ENCODE data around the gene STARD10.

The STARD10 gene

GRCh38 chr11:72772059-72772458, 21.8 kb downstream of the STARD10 start:
- ChIA-PET POLR2A (no interaction called here), CTCF (interaction anchor here (1.2 kb wide), 1 partner anchor 47 kb away, joined by 3 read pairs; no protein-coding TSS in a partner anchor)
- no peak for DNase-seq (ENCODE audit: extremely low spot score)
- TF ChIP-seq LEF1 (IDR thresholded peaks at IDR 0.05; ENCODE audit: borderline replicate concordance) (no peak), SP1 (IDR thresholded peaks at IDR 0.05) (no peak), ARNT (IDR thresholded peaks at IDR 0.05) (no peak), BHLHE40 (IDR thresholded peaks at IDR 0.05; ENCODE audit: borderline replicate concordance) (no peak), FOXM1 (IDR thresholded peaks at IDR 0.05; ENCODE audit: borderline replicate concordance) (no peak), L3MBTL2 (conservative IDR thresholded peaks at IDR 0.05) (no peak), ELF4 (IDR thresholded peaks at IDR 0.05) (no peak), NFRKB (IDR thresholded peaks at IDR 0.05) (no peak), FOXK2 (IDR thresholded peaks at IDR 0.05) (no peak), CTBP1 (IDR thresholded peaks at IDR 0.05; ENCODE audit: borderline replicate concordance) (no peak), ZNF384 (IDR thresholded peaks at IDR 0.05) (no peak), PKNOX1 (IDR thresholded peaks at IDR 0.05) (no peak), SUZ12 (IDR thresholded peaks at IDR 0.05) (no peak), HDGF (IDR thresholded peaks at IDR 0.05; ENCODE audit: borderline replicate concordance) (no peak), TARDBP (IDR thresholded peaks at IDR 0.05) (no peak), FOXA1 (IDR thresholded peaks at IDR 0.05) (no peak)

DNA sequence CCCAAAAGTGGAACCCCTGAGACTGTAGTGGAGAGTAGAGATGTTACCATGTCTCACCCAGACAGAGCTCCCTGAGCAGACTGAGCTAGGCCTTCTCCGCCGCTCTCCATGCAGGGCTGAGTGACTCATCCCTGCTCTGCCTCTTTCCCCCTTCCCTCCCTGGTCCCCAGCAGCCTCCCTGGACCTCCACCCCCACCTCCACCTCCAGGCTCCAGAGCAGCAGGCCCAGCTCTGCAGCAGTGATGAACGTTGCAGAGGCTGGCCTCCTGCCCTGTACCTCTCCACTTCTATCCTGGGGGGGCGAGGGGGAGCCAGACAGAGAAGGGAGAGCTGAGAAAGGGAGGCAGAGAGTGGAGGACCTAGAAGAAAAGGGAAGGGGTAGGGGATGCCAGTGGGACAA, 22.3 kb downstream of the STARD10 start:
- ChIA-PET CTCF (interaction anchor here (1.2 kb wide), 1 partner anchor 46 kb away, joined by 3 read pairs; no protein-coding TSS in a partner anchor), POLR2A (no interaction called here)
- TF ChIP-seq TARDBP (IDR thresholded peaks at IDR 0.05), result no peak
- TF ChIP-seq NFRKB (IDR thresholded peaks at IDR 0.05), result no peak
- TF ChIP-seq FOXM1 (IDR thresholded peaks at IDR 0.05; ENCODE audit: borderline replicate concordance), result no peak
- TF ChIP-seq FOXK2 (IDR thresholded peaks at IDR 0.05), result no peak
- TF ChIP-seq LEF1 (IDR thresholded peaks at IDR 0.05; ENCODE audit: borderline replicate concordance), result no peak
- TF ChIP-seq HDGF (IDR thresholded peaks at IDR 0.05; ENCODE audit: borderline replicate concordance), result no peak
- TF ChIP-seq ELF4 (IDR thresholded peaks at IDR 0.05), result no peak
- no peak for TF ChIP-seq PKNOX1 (IDR thresholded peaks at IDR 0.05)
- no peak for TF ChIP-seq SUZ12 (IDR thresholded peaks at IDR 0.05)
- TF ChIP-seq ARNT (IDR thresholded peaks at IDR 0.05), result no peak
- no peak for TF ChIP-seq FOXA1 (IDR thresholded peaks at IDR 0.05)
- TF ChIP-seq CTBP1 (IDR thresholded peaks at IDR 0.05; ENCODE audit: borderline replicate concordance), result no peak
- TF ChIP-seq ZNF384 (IDR thresholded peaks at IDR 0.05), result no peak
- no peak for DNase-seq (ENCODE audit: extremely low spot score)

GRCh38 chr11:72770799-72771198, 23.0 kb downstream of the STARD10 start:
- TF ChIP-seq FOXA1 (IDR thresholded peaks at IDR 0.05) (no peak), SP1 (IDR thresholded peaks at IDR 0.05) (no peak), L3MBTL2 (conservative IDR thresholded peaks at IDR 0.05) (no peak), FOXM1 (IDR thresholded peaks at IDR 0.05; ENCODE audit: borderline replicate concordance) (no peak), ZNF384 (IDR thresholded peaks at IDR 0.05) (no peak), FOXK2 (IDR thresholded peaks at IDR 0.05) (no peak), BHLHE40 (IDR thresholded peaks at IDR 0.05; ENCODE audit: borderline replicate concordance) (no peak)
- CTCF ChIA-PET, result interaction anchor here (1.2 kb wide), 1 partner anchor 46 kb away, joined by 3 read pairs; no protein-coding TSS in a partner anchor

GRCh38 chr11:72769680-72770079, 24.2 kb downstream of the STARD10 start:
- POLR2A ChIA-PET, result no interaction called here
- CTCF ChIA-PET, result interaction anchor here (0.6 kb wide), 1 partner anchor 24 kb away, joined by 4 read pairs; the partner anchor contains the start of gene STARD10
- DNase-seq (ENCODE audit: extremely low spot score), result no peak
- no peak for TF ChIP-seq CTBP1 (IDR thresholded peaks at IDR 0.05; ENCODE audit: borderline replicate concordance)
- no peak for TF ChIP-seq FOXM1 (IDR thresholded peaks at IDR 0.05; ENCODE audit: borderline replicate concordance)
- TF ChIP-seq FOXK2 (IDR thresholded peaks at IDR 0.05), result no peak

More at GRCh38 chr11:72770799-72771198, 23.0 kb downstream of the STARD10 start:
- no peak for DNase-seq (ENCODE audit: extremely low spot score)
- POLR2A ChIA-PET, result no interaction called here

DNA sequence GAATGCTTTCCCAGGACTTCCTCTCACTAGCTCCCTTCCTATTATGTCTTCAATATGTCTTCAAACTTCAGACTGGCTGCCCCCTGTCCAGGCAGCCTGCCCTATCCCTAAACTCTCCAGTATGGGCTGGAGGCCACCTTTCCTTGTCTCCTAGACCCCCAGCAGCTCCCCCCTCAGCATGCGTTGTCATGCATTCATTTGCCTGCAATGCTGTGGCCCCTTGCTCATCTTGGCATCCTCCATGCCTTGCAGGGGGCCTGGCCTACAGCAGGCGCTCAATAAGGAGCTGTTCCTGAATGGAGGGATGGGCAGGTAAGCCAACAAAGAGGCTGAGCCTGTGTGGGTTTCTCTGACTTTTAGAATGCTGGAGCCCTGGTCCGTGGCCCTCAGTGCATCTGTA, 25.3 kb downstream of the STARD10 start:
- CTCF ChIA-PET, result no interaction called here
- POLR2A ChIA-PET, result no interaction called here
- no peak for TF ChIP-seq FOXA1 (IDR thresholded peaks at IDR 0.05)
- DNase-seq (ENCODE audit: extremely low spot score), result no peak

GRCh38 chr11:72767203-72768062, 26.4 kb downstream of the STARD10 start:
- CTCF ChIA-PET, result interaction anchor here (0.9 kb wide), 1 partner anchor 27 kb away, joined by 3 read pairs; the partner anchor contains the start of gene STARD10
- TF ChIP-seq LEF1 (IDR thresholded peaks at IDR 0.05; ENCODE audit: borderline replicate concordance), result no peak
- TF ChIP-seq PKNOX1 (IDR thresholded peaks at IDR 0.05), result no peak
- TF ChIP-seq FOXK2 (IDR thresholded peaks at IDR 0.05), result no peak
- no peak for TF ChIP-seq CTBP1 (IDR thresholded peaks at IDR 0.05; ENCODE audit: borderline replicate concordance)
- no peak for TF ChIP-seq L3MBTL2 (conservative IDR thresholded peaks at IDR 0.05)
- no peak for TF ChIP-seq SUZ12 (IDR thresholded peaks at IDR 0.05)
- TF ChIP-seq ZNF384 (IDR thresholded peaks at IDR 0.05), result no peak
- TF ChIP-seq FOXM1 (IDR thresholded peaks at IDR 0.05; ENCODE audit: borderline replicate concordance), result no peak
- no peak for TF ChIP-seq ARNT (IDR thresholded peaks at IDR 0.05)
- TF ChIP-seq TARDBP (IDR thresholded peaks at IDR 0.05), result no peak
- TF ChIP-seq HDGF (IDR thresholded peaks at IDR 0.05; ENCODE audit: borderline replicate concordance), result no peak
- no peak for TF ChIP-seq BHLHE40 (IDR thresholded peaks at IDR 0.05; ENCODE audit: borderline replicate concordance)
- DNase-seq (ENCODE audit: extremely low spot score), result no peak
- POLR2A ChIA-PET, result no interaction called here

Data from HEK293T (cell line).